Hematopoietic multipotent progenitor cell treated with erythropoietin and hydrocortisone succinate and interleukin-3 and kit ligand, for 6 days (in vitro differentiated cells): Measurements from ENCODE around the gene DPF3.
A peak's percentile ranks its signal among the peaks of the same experiment; 100 is the strongest.

Experiments
- DNase-seq: peaks from one replicate; pipeline ENCODE4 v3.0.0-alpha.2; 2015

The DPF3 gene

DNA sequence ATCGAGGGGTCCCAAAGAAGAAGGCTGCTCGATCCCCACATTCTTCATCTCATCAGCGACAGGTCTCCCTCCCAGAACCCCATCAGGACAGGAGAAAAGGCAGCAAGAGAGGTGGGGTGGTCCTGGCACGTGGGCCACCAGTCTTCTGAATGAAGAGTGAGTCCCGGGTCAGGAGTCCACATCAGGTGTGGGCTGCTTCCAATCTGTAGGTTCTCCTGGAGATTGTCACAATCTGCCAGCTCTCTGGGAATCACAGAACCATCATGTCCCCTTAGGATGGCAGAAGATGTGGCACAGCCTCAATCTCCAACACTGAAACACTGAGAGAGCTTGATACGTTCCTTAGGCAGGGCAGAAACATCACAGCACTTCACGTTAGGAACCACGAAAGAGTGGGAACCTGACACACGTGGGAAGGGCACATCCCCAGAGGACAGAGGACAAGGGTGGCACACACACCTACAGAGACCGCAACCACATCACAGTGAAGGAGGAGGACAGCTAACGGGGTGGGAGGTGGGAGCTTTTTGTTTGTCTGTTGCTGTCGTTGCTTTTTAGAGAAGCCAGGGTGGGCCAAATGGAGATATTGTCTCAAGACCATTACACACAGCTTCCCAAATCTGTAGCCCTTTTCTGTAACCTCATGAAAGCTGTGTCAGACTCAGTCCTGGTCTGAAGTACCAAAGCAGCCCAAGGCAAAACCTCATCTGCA lies 284.5 kb downstream of the DPF3 start:
- DNase-seq, result no peak

DNA sequence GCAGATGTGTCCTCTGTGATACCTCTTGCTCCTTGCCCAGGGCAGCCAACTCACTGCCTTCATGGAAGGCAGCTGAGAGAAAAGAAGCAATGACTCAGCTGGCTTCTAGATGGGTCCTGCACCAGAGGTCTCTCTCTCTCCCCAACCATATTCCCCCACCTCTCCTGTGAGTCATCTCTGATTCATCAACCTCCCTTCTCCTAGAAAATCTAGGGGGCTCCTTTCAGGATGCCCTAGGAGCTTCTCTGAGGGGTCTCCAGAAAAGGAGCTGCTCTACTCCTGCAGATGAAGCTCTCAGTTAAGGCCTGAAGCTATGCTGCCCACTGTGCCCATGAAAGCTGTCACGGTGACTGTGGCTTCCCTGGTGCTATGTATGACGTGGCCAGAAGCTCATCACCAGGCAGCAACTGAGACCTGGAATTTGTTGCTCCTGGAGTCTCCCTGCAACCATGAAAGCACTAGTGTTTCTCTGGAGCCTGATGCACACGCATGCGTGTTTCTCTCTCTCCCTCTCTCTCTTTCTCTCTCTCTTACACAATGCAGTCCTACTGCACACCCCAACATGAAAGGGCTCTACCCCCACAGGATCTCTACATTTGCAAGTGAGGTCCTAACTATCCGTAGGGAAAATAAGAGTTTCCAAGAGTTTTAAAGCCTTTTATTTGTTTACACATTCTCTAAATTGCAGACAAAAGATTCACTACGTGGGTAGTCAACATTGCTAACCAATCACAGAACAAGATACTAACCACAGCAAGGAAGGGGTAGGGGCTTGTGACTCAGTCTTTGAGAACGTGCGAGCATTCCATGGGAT lies 285.3 kb downstream of the DPF3 start:
- peak; percentile 2 for DNase-seq

DNA sequence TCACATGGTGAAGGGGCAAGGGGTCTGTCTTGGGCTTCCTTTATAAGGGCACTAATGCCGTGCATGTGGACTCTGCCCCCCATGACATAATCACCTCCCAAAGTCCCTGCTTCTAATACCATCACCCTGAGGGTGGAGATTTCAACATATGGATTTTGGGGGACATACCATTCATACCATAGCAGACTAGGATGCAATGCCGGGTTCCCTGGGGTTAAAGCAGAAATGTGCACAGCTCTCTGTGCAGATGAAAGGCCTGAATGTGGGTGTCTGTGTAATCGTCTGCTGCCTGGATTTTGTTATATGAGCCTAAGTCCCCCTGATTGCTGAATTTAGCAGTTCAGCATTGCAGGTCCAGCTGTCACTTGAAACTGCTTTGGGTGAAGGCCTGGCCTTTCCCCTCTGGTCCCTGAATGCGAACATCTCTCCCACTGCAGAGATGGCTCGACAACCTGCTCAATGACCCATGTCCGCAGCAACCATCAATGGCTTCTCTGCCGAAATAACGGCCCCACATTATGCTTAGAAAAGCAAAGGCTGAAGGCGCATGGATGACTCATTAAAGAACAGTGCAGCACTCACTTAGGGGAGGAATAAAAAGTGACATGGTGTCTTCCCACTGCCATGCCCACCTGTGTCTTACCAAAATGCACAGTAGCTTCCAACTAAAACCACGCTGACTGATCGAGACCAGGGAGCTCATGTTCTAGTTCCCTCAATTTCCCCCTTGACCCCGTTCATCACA lies 286.3 kb downstream of the DPF3 start:
- DNase-seq, result no peak

DNA sequence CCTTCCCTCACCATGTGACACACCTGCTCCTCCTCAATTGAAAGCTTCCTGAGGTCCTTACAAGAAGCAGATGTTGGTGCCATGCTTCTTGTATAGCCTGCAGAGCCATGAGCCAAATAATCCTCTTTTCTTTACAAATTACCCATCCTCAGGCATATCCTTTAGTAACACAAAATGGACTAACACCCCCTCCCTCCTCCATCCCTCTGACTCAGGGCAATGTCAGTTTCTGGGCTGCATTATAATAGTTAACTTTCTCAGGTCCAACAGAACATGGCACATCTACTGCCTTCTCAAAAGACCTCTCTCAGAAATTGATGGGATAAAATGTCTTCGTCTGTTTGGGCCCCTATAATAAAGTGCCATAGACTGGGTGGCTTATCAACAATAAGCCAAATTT lies 287.0 kb downstream of the DPF3 start:
- no peak for DNase-seq

DNA sequence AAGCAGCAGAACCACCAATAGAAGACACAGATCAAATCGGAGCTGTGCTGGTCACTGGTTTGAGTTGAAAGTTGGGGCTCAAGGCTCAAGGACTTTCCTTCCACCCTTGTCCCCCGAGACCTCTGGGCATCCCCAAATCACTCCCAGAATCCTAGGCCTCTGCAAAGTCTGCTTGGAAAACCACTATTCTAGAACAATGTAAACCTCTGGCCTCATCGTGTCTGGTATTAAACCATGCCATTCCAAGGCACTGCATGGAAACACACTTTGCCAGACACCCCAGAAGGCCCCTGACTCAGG lies 288.0 kb downstream of the DPF3 start:
- no peak for DNase-seq

DNA sequence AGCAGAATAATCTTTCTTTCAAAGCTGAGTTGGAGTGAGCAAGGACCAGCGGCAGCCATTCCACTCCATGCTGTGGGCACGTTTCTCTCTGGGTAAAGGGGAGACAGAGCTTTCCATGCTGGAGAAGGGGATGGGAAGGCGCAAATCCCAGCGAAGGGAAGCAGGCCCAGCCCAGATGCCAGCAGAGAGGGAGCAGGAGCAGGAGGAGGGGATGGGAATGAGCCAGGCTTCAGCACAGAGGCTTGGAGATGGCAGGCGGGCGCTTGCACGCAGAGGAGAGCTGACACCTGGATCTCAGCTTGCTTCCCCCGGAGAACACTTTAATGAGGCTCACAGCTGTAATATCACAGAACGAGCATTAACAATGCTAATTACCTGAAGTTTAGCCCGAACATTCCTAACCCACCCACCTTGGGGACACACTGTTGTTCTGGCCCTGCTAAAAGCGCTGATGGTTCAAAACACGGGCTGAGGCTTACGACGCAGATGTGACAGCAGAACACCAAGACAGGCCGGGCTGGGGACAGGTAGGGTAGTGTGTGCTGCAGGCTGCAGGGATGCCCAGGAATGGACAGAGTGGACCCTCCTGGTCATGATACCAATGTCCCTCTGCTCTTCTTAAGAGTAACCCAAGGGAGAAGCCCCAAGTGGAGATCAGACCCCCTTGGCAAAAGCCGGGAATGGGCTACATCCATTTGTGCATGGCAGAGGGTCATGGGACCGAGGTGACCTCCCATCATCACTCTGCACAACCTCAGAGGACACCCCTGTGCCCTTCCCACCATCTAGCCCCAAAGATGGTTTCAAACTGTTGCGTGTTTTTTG lies 288.6 kb downstream of the DPF3 start:
- DNase-seq, result no peak

DNA sequence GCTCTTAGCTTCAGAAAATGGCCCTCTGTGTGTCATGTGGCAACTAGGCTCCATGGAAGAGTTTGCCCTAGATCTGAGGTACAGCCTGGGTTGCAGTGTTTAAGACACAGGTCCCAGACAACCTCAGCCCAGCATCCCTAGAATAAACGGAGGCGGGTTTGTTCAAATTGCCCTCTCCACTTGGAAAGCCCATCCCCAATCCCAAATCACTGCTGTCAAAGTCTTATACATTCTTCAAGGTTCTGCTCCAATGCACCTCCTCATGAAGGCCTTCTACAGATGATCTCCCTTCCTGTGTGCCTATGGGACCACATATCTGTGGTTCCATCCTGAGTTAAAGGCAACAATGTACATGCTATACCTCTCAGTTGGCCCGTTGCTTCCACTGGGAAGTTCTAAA lies 289.8 kb downstream of the DPF3 start:
- DNase-seq, result no peak

DNA sequence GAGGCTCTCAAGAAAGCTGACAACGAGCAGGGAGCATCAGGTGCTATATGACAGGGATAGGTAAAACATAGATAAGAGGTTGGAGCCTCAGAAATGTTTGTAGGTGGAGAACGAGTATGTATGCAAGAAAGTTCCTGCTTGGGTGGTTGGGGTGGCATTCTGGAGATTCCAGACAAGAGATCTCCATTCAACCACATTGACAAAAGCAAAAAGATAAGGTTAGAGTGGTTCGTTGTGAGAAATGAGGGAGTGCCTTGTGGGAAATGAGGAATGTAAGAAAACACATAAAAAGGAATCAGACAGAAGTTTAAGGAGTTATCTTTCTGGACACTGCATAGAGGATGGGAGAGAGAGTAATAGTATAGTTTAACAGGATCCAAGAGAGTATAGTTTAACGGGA lies 290.3 kb downstream of the DPF3 start:
- no peak for DNase-seq

DNA sequence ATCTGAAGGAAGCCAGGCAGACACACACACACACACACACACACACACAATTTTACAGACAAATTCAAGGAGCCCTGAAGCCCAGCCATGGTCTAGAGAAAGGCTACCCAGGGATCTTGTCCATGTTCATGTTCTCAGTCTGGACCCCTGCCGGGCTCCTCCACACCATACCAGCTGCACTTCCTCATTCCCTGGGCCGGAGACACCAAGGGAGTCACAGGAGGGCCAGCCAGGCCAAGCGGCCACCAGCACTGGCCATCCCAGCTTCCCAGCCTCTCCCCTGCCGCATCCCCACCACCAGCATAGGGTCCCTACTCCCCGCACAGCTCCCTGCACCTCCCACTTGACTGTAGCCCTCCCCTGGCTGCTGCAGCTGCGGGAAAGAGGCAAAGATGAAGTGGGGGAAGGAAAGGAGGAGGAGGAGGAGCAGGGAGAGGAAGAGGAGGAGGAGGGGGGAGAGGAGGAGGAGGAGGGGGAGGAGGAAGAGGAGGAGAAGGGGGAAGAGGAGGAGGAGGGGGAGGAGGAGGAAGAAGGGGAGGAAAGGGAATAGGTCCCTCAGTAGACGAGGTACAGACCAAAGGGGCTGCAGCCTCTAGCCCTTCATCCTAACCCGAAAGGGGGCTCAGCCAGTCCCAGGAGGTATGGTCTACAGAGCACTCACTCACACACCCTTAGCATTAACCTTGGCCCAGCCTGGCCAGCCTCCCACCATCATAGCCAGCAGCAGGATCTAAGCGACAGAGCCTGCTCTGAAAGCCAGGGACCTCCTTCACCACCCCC lies 293.2 kb downstream of the DPF3 start:
- peak; percentile 7 for DNase-seq

DNA sequence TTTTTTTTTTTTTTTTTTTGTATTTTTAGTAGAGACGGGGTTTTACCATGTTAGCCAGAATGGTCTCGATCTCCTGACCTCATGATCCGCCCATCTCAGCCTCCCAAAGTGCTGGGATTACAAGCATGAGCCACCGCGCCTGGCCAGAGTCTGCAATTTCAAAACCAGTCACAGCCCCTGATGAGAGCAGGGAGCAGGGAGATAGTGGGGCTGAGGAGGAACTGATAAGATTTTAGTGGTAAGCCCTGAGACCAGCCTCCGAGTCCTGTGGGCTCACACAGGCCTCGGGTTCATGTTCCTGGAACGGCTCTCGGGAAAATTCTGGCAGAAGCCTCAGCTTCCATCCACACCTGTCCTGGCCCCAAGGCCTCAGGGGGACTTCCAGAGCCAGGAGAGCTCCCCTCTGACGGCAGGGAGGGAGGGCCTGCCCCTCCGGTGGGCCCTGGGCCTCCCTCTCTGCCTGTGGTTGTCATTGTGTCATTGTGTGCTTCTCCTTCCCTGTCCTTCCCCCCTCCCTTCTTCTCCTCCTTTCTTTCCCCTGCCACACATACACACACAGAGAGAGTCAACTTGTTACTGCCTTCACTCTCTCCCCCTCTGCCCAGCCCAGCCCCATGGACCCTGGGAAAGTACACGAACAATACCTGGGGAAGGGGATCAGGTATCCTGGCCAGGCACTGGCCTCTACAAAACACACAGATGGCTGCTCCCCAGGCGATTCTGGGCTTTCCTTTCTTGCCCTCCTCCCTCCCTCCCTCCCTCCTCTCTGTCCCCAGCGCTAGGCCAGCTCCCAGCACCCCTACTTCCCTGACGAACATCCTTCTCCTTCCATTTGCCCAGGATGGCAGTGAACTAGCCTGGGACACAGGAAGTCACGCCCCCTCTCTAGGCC lies 294.1 kb downstream of the DPF3 start:
- DNase-seq, result peak; percentile 70

DNA sequence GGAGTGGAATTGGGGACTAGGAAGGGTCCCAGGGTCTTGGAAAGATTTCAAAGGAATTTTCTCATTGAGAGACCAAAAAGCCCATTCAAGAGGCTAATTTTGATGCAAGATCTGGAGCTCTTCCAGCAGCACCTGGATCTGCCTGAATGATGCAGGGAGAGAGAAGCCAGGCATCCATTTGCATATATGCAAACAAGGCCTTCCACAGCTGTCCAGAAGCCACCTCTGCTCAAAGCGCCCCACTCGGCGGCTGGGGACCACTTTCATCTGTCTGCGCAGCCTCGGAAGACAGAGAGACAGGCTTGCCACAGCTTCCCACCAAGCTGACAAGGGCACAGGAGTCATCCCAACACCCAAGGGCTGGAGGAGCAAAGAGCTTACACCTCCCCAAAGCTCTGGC lies 295.6 kb downstream of the DPF3 start:
- no peak for DNase-seq

DNA sequence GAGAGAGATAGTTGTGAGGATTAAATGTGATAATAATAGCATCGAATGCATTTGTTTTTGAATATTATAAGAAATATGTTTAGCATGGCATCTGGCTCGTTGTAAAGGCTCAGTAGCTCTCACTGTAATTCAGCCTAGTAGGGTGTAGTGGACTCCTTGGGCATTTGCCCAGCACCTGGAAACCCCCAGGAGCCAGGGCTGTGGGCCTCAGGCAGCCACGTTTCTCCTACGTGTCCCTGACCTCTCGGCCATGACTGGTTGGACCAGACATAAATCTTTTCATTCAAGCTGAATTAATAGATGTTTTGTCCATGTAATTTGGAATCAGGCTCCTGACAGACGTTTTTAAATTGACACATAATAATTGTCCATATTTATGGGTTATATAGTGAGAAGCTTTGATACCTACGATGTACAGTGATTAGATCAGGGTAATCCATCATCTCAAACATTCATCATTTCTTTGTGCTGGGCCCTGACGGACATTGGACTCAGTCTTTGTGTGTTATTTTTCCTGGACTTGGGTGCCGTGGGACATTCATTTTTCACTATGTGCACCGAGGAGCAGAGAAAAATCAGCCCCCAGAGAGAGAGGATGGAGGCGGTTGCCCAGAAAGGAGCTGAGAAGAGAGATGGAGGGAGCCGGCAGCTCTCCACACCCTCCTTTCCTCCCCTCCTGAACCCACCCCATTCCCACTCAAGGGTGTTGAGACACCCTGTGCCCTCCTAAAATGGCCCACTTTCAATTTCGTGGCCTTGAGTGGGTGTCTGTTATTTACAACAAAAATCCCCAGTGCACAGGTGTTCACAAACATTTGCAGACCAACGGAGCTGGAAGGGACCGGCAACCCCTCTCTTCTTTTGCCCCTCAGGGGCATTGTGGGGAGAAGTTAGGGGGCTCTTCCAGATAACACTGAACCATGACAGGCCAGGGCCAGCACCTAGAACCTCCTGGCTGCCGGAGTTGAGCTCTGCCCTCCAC lies 296.4 kb downstream of the DPF3 start:
- DNase-seq, result no peak

DNA sequence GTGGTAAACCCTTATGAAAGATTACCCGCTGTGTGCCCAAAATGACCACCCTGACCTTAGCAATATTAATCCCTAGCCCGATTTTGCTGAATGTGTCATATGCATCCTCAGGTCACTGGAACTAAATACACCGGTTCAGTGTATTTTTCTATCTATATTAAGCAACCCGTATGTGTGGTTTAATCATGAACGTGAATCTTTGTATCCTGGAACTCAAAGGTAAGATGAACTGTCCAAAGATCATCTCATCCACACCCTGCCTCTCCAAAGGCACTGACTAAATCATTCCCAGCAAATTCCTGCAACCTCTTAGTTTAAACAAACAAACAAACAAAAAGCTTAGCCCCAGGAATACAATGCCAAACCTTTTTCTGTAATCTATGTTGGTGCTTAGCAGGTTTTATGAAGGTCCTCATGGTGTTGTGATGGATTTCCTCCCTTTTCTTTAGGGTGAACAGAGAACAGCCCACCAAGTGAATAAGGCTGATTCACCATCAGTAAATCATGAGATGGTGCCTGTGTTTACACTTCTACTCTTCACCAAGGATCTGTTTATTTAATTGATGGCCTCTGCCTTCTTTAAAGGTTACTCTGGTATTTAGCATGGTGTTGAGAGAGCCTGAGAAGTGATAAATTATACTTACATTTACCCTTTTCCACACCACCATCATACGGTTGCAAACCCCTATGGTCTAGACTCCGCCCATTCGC lies 298.6 kb downstream of the DPF3 start:
- DNase-seq, result no peak

DNA sequence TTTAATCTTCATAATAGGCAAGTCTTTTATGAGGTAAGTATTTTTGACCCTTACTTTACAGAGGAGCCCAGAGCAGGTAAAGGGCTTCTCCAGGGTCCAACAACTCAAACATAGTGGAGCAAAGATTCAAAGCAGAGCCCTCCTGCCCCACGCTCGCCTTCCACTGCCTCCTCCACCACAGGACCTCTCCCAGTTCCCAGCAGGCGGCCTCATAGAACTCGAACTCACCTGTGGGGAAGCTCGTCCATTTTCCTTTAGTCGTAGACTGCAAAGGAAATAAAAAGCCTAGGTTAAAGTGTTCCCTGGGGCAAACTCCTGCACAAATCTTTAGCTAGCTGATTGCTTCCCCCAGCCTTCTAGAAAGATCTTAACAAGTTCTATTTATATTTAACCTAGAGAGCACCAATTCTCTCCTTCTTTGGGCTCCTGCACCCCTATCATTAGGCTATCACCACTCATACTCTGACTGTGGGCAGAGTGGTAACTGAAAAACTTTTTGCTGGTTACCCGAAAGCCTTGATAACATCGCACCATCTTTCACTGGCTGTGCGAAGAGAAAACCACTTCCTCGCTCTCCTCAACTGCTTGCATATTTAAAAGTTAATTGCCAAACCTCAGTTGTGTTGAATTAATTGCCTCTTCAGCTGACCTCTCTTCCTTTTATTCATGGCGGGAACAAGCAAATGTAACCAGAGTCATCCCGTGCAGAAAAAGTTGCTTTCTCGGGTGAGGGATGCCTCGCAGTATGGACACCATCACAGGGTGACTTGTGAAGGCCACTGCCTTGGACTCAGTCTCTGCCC lies 299.6 kb downstream of the DPF3 start:
- DNase-seq, result peak; percentile 75

DNA sequence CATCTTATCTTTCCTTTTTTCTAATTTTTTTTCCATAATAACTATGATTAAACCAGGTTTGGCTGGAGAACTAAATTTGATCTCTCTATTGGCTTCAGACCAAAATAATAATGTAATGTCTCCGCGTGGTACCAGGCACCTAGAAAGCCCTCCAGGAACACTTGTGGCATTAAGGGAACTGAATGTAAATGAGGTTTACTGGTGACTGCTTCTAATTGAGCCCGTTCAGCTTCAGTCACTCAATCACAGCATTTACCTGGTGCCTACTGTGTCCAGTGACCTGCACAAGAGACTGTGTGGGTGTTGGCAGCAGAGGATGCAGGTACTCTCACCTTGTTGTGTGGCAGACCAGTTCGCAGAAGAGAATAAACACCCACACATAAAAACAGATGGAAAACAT lies 302.5 kb downstream of the DPF3 start:
- no peak for DNase-seq

DNA sequence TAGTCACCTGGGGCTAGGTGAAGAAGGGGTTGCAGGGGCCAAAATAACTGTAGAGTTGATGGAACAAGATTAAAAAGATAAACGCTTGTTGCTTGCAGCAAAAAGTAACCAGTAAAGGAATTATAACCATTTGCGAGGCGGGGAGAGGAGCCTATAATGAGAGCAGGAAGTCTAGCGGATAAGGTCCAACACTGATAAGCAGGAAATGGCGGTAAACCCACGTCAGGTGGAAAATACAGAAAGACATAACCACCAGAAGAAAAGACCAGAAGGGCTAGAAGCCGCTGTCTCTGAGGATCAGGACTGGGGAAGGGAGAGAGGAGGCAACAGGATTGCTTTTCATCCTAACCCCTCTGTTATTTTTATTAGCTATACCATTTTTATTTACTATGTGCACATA lies 303.3 kb downstream of the DPF3 start:
- peak; percentile 8 for DNase-seq

DNA sequence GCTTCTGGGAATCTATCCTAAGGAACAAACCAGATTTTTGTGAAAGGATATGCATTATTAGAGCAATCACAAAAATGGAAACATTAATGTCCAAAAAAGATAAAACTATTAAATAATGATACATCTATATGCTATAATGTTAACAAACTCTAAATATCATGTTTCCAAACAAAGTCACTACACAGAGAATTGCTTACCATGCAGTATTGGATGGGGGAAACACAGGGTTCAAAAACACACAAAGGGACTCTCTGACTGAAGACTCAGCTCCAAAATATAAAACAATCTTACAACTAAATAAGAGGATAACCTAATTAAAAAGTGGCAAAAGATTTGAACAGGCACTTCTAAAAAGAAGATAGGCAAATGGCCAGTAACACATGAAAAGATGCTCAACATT lies 304.2 kb downstream of the DPF3 start:
- DNase-seq, result no peak

DNA sequence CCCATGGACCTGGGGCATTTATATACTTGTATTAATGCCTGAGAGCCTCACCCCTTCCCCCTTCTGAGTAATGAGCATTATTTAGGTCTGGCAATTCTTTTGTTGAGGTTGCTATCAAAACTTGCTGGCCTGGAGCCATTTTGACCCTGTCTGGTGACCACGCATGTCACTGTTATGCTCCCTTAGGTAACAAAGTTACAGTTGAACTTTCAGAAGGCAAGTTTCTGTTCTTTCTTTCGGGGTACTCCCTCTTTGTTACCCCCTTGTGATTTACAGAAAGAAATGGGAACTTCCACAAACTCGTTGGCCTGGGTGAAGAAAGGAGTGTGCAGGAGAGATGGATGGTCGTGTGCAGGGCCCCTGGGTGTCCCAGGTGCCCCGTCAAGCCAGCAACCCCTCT lies 305.4 kb downstream of the DPF3 start:
- DNase-seq, result no peak
